ENCODE measurements around the gene PGS1.

DNA sequence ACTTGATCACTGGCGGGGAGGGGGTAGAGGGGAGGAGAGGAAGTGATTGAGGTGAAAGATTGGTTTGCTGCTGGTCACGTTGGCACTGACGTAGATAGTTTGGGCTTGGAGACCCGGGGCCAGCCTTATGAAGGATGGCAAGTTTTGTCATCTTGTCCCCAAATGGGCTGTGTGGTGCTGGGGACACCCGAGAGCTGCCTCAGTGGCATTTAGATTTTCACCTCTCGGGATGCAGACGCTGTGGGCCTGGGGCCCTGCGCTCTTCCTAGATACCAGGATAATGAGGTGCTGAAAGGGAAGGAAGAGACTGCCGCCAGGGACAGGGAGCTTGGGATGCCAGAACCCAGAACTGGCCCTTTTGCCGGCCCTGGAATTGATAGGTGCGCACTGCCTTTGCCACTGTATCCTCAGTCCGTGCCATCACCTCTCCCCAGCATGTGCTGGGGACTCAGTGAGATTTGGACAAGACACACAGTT is 17.2 kb upstream of the PGS1 start:
- TF ChIP-seq, protein P1, sequence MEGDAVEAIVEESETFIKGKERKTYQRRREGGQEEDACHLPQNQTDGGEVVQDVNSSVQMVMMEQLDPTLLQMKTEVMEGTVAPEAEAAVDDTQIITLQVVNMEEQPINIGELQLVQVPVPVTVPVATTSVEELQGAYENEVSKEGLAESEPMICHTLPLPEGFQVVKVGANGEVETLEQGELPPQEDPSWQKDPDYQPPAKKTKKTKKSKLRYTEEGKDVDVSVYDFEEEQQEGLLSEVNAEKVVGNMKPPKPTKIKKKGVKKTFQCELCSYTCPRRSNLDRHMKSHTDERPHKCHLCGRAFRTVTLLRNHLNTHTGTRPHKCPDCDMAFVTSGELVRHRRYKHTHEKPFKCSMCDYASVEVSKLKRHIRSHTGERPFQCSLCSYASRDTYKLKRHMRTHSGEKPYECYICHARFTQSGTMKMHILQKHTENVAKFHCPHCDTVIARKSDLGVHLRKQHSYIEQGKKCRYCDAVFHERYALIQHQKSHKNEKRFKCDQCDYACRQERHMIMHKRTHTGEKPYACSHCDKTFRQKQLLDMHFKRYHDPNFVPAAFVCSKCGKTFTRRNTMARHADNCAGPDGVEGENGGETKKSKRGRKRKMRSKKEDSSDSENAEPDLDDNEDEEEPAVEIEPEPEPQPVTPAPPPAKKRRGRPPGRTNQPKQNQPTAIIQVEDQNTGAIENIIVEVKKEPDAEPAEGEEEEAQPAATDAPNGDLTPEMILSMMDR (conservative IDR thresholded peaks at IDR 0.05; ENCODE audit: low read length), result no peak
- no peak for TF ChIP-seq EZH2phosphoT487 (IDR thresholded peaks at IDR 0.05; ENCODE audit: borderline replicate concordance, low read depth, low read length)
